HCT116 (cell line): ENCODE measurements around the gene IFITM5. TPM values are rescaled to one million over a fixed set of nuclear protein-coding genes. Genes with fewer than 3 reads are reported as not detected.
"Not testable (repeated sequence)": the region's sequence is repeated elsewhere in the genome, so short reads cannot be mapped to it uniquely, and the experiment has no call there.

ENCODE experiments used
- ATAC-seq: fragments of 200-7000 bp; cut with Tn5 transposase; 2 replicates; pipeline ENCODE4 v1.9.1; 2020; ENCODE audit warnings: mild to moderate bottlenecking, moderate library complexity
- BruUV-seq: library from RNA; stranded (reverse); fragments of 400-500 nt; replicated peaks from 2 replicates; lab custom pipeline; 2021; lab: Mats Ljungman, UMichigan
- CTCF ChIA-PET: fragments of 300-600 bp; sonication (Branson Sonifier 250); formaldehyde crosslinking; loops from one replicate; lab custom pipeline; 2021; ENCODE audit warnings: antibody characterized with exemption; lab: Charles Lee
- POLR2A ChIA-PET: fragments of 300-600, 350-600 bp; sonication (Branson Sonifier 250); formaldehyde crosslinking; loops from one replicate; lab custom pipeline; 2021; ENCODE audit warnings: antibody characterized with exemption; lab: Charles Lee
- RAD21 ChIA-PET, 2 experiments: fragments of 300-600 bp; sonication (Branson Sonifier 250); formaldehyde crosslinking; loops; one replicate each; lab custom pipeline; 2023; ENCODE audit warnings: low total read pairs in 2 of 2; ENCODE audit not compliant: uncharacterized antibody in 2 of 2, unreplicated experiment in 2 of 2, low non-redundant PET in 1 of 2; lab: Charles Lee
- DNase-seq: peaks from one replicate; pipeline ENCODE4 v3.0.0-alpha.2; 2010; ENCODE audit warnings: low read depth, low spot score
- H2AFZ ChIP-seq: fragments of 200-600 bp; shearing (Covaris generic), sonication (generic); 2 replicates; pipeline ENCODE4 v1.6.1; 2017; ENCODE audit warnings: low read depth, mixed run types, mixed read lengths, antibody characterized with exemption, low read length; ENCODE audit not compliant: poor library complexity, severe bottlenecking
- H3K27ac ChIP-seq: 2 replicates; pipeline ENCODE4 v1.5.1; 2012; ENCODE audit warnings: low read depth, low read length
- H3K27me3 ChIP-seq: fragments of 200-600 bp; sonication (generic); 2 replicates; pipeline ENCODE4 v1.6.1; 2016; ENCODE audit warnings: mixed run types, low read length, mixed read lengths; ENCODE audit not compliant: insufficient read depth
- H3K36me3 ChIP-seq, 2 experiments: fragments of 200-500 bp in 1 of 2; fragments of 200-600 bp in 1 of 2; sonication (Bioruptor generic) in 1 of 2; sonication (generic) in 1 of 2; 2 replicates each; pipeline versions ENCODE4 v1.5.1 to v1.6.1; 2014 to 2016; ENCODE audit warnings: low read length in 2 of 2, inconsistent platforms in 1 of 2, mixed read lengths in 1 of 2, mixed run types in 1 of 2; ENCODE audit not compliant: insufficient read depth in 2 of 2, control insufficient read depth in 1 of 2
- H3K4me1 ChIP-seq, 2 experiments: fragments of 200-600 bp in 1 of 2; sonication (generic) in 1 of 2; 2 replicates each; pipeline versions ENCODE4 v1.5.1 to v1.6.1; 2012 to 2017; ENCODE audit warnings: low read length in 2 of 2, inconsistent platforms in 1 of 2, mild to moderate bottlenecking in 1 of 2, mixed read lengths in 1 of 2, mixed run types in 1 of 2, moderate library complexity in 1 of 2; ENCODE audit not compliant: insufficient read depth in 2 of 2, control insufficient read depth in 1 of 2
- H3K4me2 ChIP-seq: fragments of 200-600 bp; sonication (generic); 2 replicates; pipeline ENCODE4 v1.6.1; 2017; ENCODE audit warnings: mixed run types, low read length, mixed read lengths
- H3K4me3 ChIP-seq, 2 experiments: fragments of 200-600 bp in 1 of 2; sonication (generic) in 1 of 2; replicated peaks in 1 of 2; 2 replicates each; pipeline ENCODE4 v1.5.1; 2011 to 2016; ENCODE audit warnings: low read length in 2 of 2, control low read depth in 1 of 2, low read depth in 1 of 2, mild to moderate bottlenecking in 1 of 2, mixed read lengths in 1 of 2, mixed run types in 1 of 2
- H3K79me2 ChIP-seq: fragments of 200-600 bp; sonication (generic); 2 replicates; pipeline ENCODE4 v1.6.1; 2017; ENCODE audit warnings: mild to moderate bottlenecking, mixed run types, low read length, moderate library complexity, mixed read lengths; ENCODE audit not compliant: insufficient read depth
- H3K9ac ChIP-seq: fragments of 200-600 bp; sonication (generic); 2 replicates; pipeline ENCODE4 v1.6.1; 2016; ENCODE audit warnings: low read length, mixed read lengths
- H3K9me2 ChIP-seq: fragments of 200-600 bp; sonication (generic), shearing (Covaris generic); 2 replicates; pipeline ENCODE4 v1.6.1; 2017; ENCODE audit warnings: mixed run types, mild to moderate bottlenecking, moderate library complexity; ENCODE audit not compliant: insufficient read depth
- H3K9me3 ChIP-seq, 2 experiments: fragments of 200-500 bp in 1 of 2; fragments of 200-600 bp in 1 of 2; sonication (Bioruptor generic) in 1 of 2; sonication (generic) in 1 of 2; 2 replicates each; pipeline ENCODE4 v1.6.1; 2014 to 2017; ENCODE audit warnings: low read length in 2 of 2, mixed read lengths in 2 of 2, inconsistent platforms in 1 of 2, low read depth in 1 of 2, mild to moderate bottlenecking in 1 of 2, mixed run types in 1 of 2, moderate library complexity in 1 of 2; ENCODE audit not compliant: control insufficient read depth in 1 of 2, insufficient read depth in 1 of 2
- H4K20me1 ChIP-seq: fragments of 200-600 bp; sonication (generic), shearing (Covaris generic); 2 replicates; pipeline ENCODE4 v1.6.1; 2017; ENCODE audit warnings: mixed run types, mild to moderate bottlenecking, moderate library complexity; ENCODE audit not compliant: insufficient read depth
- ZFX ChIP-seq: fragments of 450-650 bp; IDR thresholded peaks from 2 replicates; pipeline ENCODE4 v1.6.1; 2017
- intact Hi-C: fragments of 100-400 bp; cut with micrococcal nuclease; formaldehyde crosslinking; loops from 2 replicates; pipeline ENCODE4 v1.10.0; 2022
- total RNA-seq: library from RNA; stranded (reverse); gene quantifications from one replicate; pipeline ENCODE4 v1.2.1, GENCODE V29; 2021; ENCODE audit not compliant: unreplicated experiment
- TF ChIP-seq, protein P1 (sequence below), 3 experiments: fragments of 200-600 bp in 1 of 3; sonication (generic) in 1 of 3; IDR thresholded peaks in 2 of 3; conservative IDR thresholded peaks in 1 of 3; 2 replicates each; pipeline ENCODE4 v1.5.1; 2012 to 2017; ENCODE audit warnings: low read depth in 2 of 3, low read length in 2 of 3, antibody characterized with exemption in 1 of 3, borderline replicate concordance in 1 of 3, control low read depth in 1 of 3, mild to moderate bottlenecking in 1 of 3, mixed read lengths in 1 of 3, mixed run types in 1 of 3, moderate library complexity in 1 of 3; ENCODE audit not compliant: insufficient read depth in 1 of 3
- TF ChIP-seq, protein P2 (sequence below): IDR thresholded peaks from 2 replicates; pipeline ENCODE4 v1.6.1; 2012

The IFITM5 gene
- total RNA-seq, 1 experiment from 2014 or later: not detected

DNA sequence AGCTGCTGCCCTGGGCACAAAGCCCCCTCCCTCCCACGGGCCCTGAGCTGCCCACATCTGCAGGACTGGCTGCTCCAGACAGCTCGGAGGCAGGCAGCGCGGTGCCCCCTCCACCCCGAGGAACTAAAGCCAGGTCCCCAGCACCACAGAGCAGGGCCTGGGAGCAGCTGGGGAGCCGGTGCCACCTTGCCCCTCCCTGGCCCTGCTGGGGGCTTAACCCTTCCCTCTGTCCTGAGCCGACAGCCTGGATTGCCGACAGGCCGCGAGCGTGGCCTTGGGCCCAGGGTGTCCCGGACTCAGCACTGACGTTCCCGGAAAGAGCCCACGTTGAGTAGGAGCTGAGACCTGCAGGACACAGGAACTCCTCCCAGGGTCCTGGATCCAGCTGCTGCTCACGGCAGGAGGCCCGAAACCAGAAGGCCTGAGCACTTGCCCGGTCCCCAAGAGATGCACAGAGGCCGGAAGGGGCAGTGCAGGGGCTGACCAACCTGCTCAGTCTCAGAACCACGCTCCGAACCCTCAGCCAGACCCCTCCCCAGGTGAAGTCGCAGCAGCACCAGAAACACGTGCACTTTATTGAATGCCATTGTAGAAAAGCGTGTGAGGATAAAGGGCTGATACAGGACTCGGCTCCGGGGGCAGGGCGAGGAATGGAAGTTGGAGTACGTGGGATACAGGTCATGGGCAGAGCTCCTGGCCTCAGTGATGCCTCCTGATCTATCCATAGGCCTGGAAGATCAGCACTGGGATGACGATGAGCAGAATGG lies 20.0 kb upstream of the IFITM5 start:
- H3K4me3 ChIP-seq: peak overlapping the region; percentile 70 to 82
- RAD21 ChIA-PET, H3K36me3 ChIP-seq, H3K9me3 ChIP-seq, H2AFZ ChIP-seq, H4K20me1 ChIP-seq, H3K4me1 ChIP-seq, H3K9me2 ChIP-seq, intact Hi-C loops, POLR2A ChIA-PET, H3K27me3 ChIP-seq, DNase-seq: not testable (repeated sequence)
- peaks cover 12% of the 10 kb centered on the region for H3K79me2 ChIP-seq
- CTCF ChIA-PET: interaction anchor here (1.1 kb wide), 1 partner anchor 10 kb away, joined by 3 read pairs; no protein-coding TSS in a partner anchor
- H3K4me2 ChIP-seq: peak overlapping the region; percentile 88
- TF ChIP-seq ZFX: peak; percentile 71; the same call in 1 of the 2 replicates
- TF ChIP-seq, protein P1, sequence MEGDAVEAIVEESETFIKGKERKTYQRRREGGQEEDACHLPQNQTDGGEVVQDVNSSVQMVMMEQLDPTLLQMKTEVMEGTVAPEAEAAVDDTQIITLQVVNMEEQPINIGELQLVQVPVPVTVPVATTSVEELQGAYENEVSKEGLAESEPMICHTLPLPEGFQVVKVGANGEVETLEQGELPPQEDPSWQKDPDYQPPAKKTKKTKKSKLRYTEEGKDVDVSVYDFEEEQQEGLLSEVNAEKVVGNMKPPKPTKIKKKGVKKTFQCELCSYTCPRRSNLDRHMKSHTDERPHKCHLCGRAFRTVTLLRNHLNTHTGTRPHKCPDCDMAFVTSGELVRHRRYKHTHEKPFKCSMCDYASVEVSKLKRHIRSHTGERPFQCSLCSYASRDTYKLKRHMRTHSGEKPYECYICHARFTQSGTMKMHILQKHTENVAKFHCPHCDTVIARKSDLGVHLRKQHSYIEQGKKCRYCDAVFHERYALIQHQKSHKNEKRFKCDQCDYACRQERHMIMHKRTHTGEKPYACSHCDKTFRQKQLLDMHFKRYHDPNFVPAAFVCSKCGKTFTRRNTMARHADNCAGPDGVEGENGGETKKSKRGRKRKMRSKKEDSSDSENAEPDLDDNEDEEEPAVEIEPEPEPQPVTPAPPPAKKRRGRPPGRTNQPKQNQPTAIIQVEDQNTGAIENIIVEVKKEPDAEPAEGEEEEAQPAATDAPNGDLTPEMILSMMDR (IDR thresholded peaks at IDR 0.05 in 2 of 3, conservative IDR thresholded peaks at IDR 0.05 in 1 of 3; ENCODE audit: borderline replicate concordance in 1 of 3, insufficient read depth in 1 of 3, low read depth in 2 of 3, low read length in 2 of 3): peak in 1 of 3 experiments; percentile 11; a peak in 1 of 6 replicates
- TF ChIP-seq, protein P2, sequence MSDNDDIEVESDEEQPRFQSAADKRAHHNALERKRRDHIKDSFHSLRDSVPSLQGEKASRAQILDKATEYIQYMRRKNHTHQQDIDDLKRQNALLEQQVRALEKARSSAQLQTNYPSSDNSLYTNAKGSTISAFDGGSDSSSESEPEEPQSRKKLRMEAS: 0 out of 2 replicates have a peak, but pooled peaks have one; percentile 23
- H3K27ac ChIP-seq: peak overlapping the region; percentile 90
- peak; percentile 59 for ATAC-seq
- H3K9ac ChIP-seq: peak overlapping the region; percentile 83
- TSS peak; percentile 55 for BruUV-seq

DNA sequence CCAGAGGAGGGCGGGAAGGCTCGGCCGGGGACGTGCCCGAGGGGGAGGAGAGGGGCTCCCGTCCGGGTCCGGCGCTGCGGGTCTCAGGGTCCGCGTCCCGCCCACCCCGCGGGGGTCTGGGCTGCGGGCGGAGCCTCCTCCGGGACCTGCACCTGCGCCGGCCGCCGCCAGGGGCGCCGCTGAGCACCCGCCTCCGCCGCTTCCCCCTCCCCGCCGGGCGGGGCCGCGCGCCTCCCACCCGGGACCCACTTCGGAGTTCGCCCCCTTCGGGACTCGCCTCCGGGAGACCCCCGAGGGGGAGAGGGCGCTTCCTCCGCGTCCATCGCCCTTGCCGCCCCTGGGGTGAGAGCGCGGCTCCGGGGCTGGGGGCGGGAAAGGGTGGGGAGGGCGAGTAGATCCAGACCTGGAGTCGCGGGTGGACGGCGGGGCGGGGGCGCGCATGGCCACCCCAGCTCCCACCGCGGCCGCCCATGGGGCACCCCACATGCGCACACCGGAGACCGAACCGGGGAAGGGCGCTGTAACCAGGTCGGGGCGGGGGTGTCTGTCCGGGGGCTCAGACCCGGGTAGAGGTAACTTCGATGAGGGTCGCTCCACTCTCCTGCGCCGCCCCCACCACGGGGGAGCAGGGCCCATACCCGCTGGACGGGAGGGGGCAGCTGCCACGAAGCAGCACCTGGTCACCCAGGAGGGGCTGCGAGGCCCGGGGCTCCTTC lies 19.2 kb upstream of the IFITM5 start:
- H2AFZ ChIP-seq, H4K20me1 ChIP-seq, H3K36me3 ChIP-seq, H3K9me3 ChIP-seq, BruUV-seq, H3K27me3 ChIP-seq, POLR2A ChIA-PET, H3K9me2 ChIP-seq, DNase-seq, RAD21 ChIA-PET, intact Hi-C loops: not testable (repeated sequence)
- Histone ChIP-seq H3K4me2 (peak overlapping the region; percentile 88), H3K79me2 (peaks cover 12% of the 10 kb centered on the region), H3K4me1 (peaks cover 6 to 11% of the 10 kb centered on the region in 2 experiments), H3K4me3 (peak overlapping the region; percentile 37 to 70), H3K27ac (peak overlapping the region; percentile 90; the same call in 1 of the 2 replicates), H3K9ac (peak overlapping the region; percentile 30; the same call in 1 of the 2 replicates)
- CTCF ChIA-PET: interaction anchor here (1.1 to 1.6 kb wide), 2 partner anchors 9 to 10 kb away, joined by 3 to 5 read pairs; no protein-coding TSS in a partner anchor
- peak; percentile 57 for ATAC-seq

DNA sequence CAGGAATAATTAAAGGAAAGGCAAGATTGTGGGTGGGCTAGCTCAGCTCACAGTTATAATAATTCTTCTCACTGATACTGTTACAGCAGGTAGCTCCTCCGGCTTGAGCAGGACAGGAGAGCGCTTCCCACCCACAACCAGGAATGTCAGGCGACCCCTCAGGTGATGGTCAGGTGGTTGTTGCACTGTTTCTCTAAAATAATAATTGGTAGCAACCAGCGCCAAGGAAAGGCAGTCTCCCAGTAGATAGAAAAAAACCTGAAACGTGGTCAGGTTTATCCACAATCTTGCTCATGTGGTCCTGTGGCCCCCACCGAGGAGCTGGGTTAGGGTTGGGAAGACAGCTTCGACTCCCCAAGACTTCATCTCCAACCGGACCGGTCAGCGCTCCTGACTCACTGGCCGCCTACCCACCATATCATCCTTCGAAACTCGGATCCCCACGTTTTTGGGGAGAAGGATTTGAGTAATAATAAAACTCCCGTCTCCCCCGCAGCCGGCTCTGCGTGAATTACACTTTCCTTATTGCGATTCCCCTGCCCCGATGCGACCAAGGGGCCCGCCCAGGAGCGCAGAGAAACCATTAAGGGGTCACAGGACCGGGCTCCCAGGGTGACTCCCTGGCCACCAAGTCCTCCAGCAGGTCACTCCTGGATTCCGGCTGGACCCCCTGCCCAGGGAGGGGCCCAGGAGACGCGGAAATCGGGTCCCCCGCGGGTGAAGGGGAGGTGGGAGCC lies 18.5 kb upstream of the IFITM5 start:
- H4K20me1 ChIP-seq, H3K27ac ChIP-seq, H3K9me3 ChIP-seq, BruUV-seq, H3K4me3 ChIP-seq, DNase-seq, H3K36me3 ChIP-seq, H3K27me3 ChIP-seq, POLR2A ChIA-PET, H3K9ac ChIP-seq, H3K4me2 ChIP-seq, H2AFZ ChIP-seq, ATAC-seq, H3K9me2 ChIP-seq, intact Hi-C loops: not testable (repeated sequence)
- RAD21 ChIA-PET: interaction anchor here in 1 of 2 experiments (0.6 kb wide), 1 partner anchor 21 kb away, joined by 4 read pairs; no protein-coding TSS in a partner anchor
- peaks cover 12% of the 10 kb centered on the region for H3K79me2 ChIP-seq
- H3K4me1 ChIP-seq: peaks cover 10 to 16% of the 10 kb centered on the region in 2 experiments
- CTCF ChIA-PET: interaction anchor here (0.6 to 1.8 kb wide), 6 partner anchors 9 to 37 kb away, joined by 3 to 8 read pairs (median 5); partner anchors contain the start of gene IFITM2
